CD4-positive, alpha-beta T cell treated with Interleukin-6 for 4 hours (primary cell): ENCODE data around the gene SYNDIG1.

Source experiments
- DNase-seq: peaks from one replicate; pipeline ENCODE4 v3.0.0-alpha.2; 2020; ENCODE audit warnings: mixed read lengths

Gene SYNDIG1

GRCh38 chr20:24588047-24588635 lies 118.7 kb downstream of the SYNDIG1 start:
- DNase-seq, result no peak

DNA sequence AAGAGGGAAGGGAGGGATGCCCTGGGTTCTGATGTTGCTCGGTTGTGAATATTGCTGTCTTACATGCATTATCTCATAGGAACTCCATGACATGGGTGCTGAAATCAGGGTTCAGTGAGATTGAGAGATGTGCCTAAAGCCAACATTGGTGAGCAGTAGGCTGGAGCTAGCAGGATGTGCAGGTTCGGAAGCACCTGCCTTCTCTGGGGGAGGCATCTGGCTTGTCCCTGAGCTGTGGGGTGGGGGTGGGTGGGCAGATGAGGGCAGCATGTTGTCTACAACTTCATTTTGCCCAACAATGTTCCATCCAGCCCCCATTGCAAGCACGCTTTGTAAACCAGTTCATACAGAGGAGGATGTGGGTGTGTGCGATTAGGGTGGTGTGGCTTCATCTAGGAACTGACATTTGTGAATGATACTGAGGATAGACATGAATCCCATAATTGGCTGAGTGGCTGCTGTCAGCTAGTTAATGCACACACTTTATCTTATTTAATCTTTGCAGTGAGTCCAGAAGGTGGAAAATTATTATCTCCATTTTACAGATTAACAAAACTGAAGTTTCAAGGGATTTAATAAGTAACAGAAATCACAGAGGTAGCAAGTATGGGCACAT lies 119.4 kb downstream of the SYNDIG1 start:
- no peak for DNase-seq

DNA sequence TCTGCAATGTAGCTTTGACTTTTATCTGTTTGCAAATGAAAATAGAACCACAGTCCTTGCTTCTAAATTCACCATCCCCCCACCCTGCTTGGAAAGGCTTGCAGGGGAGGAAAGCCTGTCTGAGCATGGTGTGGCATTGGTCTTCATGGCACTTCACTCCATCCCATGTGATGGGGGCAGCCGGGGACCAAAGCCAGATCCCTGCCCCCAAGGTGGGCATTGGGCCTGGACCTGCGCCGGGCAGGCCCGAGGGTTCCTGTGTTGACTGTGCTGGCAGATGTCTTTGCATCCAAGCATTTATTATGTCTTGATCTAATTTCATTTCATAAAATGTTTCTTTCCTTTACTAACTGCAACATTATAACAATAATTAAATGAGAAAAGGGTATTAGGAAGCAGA lies 120.0 kb downstream of the SYNDIG1 start:
- no peak for DNase-seq

DNA sequence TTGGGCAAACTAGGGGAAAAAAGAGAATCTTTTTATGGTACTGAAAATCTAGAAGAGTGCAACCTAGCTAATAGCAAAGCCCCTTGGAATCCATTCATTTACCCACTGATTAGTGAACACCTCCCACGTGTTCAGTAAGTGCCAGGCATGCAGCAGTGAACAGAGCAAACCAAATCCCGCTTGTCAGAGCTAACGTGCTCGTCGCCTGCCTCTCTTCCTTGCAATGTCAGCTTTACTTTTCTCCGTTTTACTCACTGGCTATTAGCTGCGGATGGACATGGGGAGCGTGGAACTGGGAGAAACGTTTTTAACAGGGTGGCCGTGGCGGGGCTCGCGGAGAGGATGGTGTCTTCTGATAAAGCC lies 120.4 kb downstream of the SYNDIG1 start:
- DNase-seq, result no peak

DNA sequence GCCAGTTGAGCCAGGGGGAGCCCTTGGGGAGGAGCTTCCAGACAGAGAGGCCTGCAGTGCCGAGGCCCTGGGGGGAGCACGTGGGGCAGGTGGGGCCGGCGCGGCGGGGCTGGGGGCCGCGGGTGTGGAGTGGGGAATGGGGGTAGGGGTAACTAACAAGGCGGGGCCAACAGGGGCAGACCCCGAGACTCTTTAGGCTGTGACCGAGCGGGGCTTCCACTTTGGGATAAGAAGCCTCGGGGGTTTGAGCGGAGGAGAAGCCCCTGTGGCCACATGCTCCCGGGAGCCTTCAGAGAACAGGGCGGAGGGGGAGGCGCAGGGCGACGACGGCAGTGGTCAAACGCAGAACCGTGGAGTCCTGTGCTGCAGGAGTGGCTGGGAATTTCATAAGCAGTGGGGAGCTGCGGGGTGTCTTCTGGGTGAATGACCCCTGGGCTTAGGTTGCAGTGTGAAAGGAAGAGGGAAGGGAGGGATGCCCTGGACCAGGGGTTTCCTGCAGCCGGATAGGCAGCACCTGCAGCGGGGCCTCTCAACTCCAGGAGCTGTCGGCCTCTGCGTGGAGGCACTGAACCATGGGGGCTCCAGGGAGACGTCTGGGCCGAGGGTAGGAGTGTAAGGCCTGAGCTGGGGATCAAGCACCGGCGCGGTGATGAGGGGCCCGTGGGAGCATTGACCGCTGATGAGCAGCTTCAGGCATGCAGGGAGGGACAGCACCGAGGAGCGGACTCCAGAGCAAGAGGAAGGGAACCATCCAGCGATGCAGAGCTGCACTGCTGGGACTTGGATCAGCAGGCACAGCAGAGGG lies 121.0 kb downstream of the SYNDIG1 start:
- no peak for DNase-seq

DNA sequence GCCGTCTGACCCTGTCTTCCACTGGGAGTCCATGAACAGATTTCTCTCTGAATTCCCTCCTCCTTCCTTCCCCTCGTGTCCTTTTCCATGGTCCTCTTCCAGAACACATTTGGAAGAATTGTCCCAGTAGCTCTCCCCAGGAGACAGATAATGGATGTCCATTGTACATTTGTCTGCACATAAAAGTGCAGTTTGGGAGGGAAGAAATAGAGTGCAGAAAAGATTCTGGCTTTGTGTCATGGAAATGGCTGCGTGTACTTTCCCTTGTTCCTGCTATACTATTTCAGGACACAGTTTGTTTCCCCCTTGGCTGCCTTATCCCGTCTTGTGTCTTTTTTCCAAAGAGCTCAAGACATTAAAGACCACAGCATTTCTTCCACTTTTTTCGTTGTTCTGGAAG lies 127.6 kb downstream of the SYNDIG1 start:
- DNase-seq, result no peak

GRCh38 chr20:24598346-24598745 lies 128.9 kb downstream of the SYNDIG1 start:
- DNase-seq, result no peak

DNA sequence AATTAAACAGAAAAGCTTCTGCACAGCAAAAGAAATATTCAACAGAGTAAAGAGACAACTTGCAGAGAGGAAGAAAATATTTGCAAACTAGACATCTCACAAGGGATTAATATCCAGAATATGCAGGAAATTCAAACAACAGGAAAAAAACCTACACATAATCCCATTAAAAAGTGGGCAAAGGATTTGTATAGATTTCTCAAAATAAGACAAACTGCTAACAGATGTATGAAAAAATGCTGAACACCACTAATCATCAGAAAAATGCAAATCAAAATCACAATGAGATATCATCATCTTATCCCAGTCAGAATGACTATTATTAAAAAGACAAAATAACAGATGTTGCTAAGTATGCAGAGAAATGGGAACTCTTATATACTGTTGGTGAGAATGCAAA lies 129.6 kb downstream of the SYNDIG1 start:
- no peak for DNase-seq

DNA sequence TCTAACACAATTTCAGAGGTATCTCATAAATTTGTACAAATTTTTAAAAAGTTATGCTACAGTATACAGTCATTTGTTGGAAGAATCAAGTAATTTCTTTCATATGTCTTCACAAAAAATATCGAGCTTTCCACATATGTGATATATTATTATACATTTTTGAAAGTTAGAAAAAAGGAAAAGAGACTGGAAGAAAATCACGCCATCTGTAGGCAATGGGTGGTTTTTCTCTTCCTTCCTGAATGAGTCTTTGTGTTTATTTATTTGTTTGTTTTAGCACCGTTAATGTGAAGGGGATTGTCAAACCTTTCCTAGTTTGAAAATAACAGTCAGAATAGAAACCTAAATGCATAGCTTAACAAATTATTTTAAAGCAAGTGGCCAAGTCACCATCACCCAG lies 130.6 kb downstream of the SYNDIG1 start:
- no peak for DNase-seq

DNA sequence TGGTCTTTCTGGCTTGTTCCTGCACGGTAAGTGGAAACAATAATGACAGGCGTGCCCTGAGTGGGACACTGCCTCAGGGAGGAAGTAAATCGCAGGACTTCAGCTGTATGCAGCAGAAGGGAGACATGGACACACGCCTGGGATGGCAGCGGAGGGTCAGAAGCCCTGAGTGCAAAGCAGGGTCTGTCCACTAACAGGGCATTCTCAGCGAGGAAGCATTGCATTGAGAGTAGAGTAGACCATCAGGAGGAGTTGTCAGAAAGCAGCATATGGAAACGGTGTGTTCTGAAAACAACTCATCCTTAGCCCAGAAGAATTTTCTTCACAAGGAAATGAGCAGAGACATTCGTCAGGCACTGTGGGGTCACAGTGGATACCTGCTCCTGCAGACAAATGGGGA lies 134.0 kb downstream of the SYNDIG1 start:
- no peak for DNase-seq

- no peak for DNase-seq
Measured at GRCh38 chr20:24604966-24605665, 135.7 kb downstream of the SYNDIG1 start.

GRCh38 chr20:24605937-24606455 lies 136.6 kb downstream of the SYNDIG1 start:
- DNase-seq, result no peak

DNA sequence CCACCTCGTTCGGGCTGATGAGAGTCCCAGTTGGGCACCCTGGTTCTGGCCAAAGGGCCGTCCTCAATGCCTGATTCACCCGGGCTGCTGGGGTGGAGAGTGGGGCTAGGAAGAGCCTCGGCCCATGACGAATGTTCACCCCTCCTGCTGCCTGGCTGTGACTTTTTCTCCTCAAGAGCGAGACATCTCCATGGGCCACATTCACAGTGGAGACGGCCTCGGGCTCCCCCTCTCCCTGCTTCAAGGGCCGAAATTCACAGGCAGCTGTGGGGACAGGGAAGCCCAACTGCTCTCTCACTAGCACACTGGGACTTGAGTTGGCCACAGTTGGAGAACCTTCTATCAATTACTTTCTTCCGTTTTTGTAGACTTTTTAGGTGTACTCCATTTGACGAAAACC lies 138.0 kb downstream of the SYNDIG1 start:
- DNase-seq, result no peak

DNA sequence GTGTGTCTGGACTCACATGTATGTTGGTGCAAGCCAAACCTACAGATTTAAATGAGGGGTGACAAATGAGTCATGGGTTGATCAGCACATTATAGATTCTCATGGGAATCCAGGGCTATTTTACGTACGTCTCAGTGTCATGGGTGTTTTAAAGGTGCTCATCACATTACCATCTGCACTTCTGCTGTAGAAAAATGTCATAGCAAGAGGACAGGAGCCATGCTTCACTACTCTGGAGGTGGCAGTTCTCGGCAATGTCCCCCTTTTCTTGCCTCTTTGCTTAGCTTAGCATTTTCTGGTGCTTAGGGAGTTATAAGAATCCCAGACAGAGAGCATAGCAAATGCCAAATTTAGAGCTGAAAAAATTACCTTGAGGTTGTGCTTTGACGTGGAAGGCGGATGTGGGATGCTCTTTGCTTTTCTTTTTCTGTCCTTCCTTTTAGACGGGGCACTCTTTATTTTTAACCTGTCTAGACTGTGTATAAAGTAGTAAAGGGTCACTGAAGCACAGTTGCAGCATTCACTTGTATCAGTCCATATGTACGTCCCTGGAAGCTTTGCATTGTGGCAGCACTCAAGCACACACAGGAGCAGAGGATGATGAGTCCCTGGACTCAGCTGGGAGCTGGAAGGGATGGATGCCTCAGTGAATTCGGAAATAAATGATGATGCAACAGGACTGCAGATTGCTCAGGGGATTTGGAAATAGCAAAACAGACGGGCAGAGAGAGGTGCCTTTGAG lies 139.7 kb downstream of the SYNDIG1 start:
- DNase-seq, result no peak

GRCh38 chr20:24609757-24610156 lies 140.3 kb downstream of the SYNDIG1 start:
- no peak for DNase-seq

DNA sequence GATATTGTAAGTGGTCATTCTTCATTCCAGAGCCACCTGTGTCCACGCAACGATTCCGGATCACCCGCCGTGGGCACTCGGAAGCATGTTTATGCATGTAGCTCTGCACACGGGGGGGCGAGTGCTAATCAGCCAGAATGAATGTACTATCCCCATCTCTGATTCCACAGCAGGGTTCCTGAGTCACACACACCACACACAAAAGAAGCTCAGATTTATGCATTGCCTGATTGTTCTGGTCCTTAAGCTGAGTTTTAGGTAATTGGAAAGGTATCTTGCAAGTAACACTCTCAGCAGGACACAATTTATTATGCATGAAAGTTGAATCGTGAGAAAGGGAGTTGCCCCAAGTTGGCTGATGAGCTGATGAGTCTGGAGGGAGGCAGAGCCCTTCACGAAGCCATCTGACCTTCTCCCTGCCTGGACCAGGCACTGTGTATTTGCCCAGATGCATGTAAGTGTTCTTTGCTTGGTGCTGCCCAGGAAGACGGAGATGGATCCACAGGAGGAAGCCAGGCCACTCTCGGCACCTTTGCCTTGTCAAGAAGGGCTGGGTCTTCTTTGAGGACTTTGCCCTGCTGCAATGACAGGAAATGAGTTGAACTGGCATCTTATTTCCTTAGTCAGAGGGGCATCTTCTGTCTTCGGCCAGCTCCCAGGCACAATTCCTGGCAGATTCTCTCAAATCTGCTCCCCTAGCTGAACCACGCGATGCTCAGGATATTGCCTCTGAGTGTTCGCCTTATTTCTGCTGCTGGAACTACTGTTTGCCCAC lies 141.1 kb downstream of the SYNDIG1 start:
- DNase-seq, result no peak

- no peak for DNase-seq
Measured at GRCh38 chr20:24611360-24612140, 142.1 kb downstream of the SYNDIG1 start.

DNA sequence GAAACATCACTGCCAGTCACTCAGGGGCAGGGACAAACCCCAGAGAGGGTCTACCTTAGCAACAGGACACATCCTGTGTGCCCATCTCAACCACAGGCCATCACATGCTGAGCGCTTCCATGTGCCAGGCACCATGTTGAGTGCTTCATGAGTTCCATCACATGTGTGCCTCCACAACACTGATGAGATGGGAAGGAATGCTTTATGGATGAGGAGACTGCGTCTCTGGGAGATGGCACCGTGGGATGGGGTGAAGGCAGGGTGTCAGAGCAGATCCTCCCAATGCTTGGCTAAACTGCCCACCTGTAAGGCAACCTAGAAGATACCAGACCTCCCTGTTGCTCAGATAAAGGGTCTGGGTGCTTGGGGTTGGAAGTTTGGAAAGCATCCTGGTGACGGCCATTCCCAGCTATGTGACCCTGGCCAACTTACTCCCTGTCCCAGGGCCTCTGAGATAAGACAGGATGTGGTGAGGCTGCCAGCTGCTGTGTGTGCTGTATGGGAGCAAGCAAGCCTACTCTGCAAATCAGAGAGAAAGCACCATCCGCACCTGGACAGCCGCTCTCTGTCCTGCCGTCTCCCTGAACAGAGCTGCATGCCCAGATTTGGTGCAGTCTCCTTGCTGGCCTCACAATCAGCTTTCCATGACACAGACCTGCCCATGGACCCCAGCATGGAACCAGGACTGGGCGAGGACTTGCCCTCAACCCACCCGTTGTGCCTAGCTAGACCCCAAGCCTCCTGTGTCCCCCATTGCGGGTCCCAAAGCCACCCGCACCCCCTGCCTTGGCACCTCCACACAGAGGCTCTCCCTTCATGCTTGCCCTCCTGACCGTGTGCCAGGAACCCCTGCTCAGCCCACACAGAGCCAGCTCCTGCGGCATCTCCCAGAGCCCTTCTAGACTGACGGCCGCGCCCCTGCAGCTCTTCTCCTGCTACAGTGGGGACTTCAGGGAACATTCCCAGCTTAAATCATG lies 143.7 kb downstream of the SYNDIG1 start:
- no peak for DNase-seq

GRCh38 chr20:24614341-24614740 lies 144.9 kb downstream of the SYNDIG1 start:
- no peak for DNase-seq

GRCh38 chr20:24615353-24615752 lies 145.9 kb downstream of the SYNDIG1 start:
- no peak for DNase-seq
